Measurements from ENCODE around the gene TRAF3IP1. TPM values are rescaled to one million over a fixed set of nuclear protein-coding genes. Genes with fewer than 3 reads are reported as not detected.
A peak's percentile ranks its signal among the peaks of the same experiment; 100 is the strongest.

TRAF3IP1 gene
- total and polyA plus RNA-seq, 2 of the 13 experiments (the other 11 are each of a cell fraction or from before 2014, with no cell fraction given), result 4.1 to 12.9 TPM

DNA sequence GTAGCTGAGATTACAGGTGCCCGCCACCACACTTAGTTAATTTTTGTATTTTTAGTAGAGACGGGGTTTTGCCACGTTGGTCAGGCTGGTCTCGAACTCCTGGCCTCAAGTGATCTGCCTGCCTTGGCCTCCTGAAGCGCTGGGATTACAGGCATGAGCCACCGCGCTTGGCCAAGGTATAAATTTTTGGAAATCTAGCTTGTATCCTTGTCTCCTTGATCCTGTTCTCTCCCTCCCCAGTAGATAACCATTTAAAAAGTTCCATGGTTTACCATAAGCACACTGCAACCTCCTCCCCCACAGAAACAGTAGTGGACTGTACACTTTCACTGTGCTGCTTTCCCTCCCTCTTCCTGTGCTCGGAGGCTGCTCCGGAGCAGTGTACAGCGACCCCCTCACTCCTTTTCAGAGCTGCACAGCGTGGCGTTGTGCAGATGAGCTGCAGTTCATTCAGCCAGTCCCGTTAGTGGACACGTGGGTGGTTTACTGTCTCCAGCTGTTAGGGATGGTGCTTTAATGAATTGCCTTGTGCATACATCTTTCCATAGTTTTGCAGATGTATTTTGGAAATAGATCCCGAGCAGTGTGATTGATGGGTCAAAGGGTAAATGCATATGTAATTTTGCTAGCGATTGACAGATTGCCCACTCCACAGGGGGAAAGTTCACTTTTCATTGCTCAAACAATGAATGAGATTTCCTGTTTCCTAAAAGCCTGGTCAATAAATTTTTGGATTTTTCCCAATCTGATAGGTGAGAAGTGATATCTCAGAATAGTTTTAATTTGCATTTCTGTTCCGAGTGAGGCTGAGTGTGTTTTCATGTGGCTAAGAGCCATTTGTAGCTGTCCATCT is 121.2 kb downstream of the TRAF3IP1 start (continued):
- TF ChIP-seq ZNF569 (CRISPR knock-in tag; IDR thresholded peaks at IDR 0.05; ENCODE audit: borderline replicate concordance), result 0 out of 2 replicates have a peak, but pooled peaks have one; percentile 44
- peak; percentile 92 for TF ChIP-seq ARNTL (CRISPR knock-in tag; IDR thresholded peaks at IDR 0.05)
- TF ChIP-seq KLF13 (CRISPR knock-in tag; IDR thresholded peaks at IDR 0.05), result peak; percentile 79; the same call in 1 of the 2 replicates
- no peak for TF ChIP-seq SRSF4 (IDR thresholded peaks at IDR 0.05; ENCODE audit: low read depth, low read length, poor library complexity, severe bottlenecking)
- TF ChIP-seq, protein P1, sequence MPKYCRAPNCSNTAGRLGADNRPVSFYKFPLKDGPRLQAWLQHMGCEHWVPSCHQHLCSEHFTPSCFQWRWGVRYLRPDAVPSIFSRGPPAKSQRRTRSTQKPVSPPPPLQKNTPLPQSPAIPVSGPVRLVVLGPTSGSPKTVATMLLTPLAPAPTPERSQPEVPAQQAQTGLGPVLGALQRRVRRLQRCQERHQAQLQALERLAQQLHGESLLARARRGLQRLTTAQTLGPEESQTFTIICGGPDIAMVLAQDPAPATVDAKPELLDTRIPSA (CRISPR knock-in tag; IDR thresholded peaks at IDR 0.05; ENCODE audit: borderline replicate concordance), result no peak
- TF ChIP-seq, protein P2, sequence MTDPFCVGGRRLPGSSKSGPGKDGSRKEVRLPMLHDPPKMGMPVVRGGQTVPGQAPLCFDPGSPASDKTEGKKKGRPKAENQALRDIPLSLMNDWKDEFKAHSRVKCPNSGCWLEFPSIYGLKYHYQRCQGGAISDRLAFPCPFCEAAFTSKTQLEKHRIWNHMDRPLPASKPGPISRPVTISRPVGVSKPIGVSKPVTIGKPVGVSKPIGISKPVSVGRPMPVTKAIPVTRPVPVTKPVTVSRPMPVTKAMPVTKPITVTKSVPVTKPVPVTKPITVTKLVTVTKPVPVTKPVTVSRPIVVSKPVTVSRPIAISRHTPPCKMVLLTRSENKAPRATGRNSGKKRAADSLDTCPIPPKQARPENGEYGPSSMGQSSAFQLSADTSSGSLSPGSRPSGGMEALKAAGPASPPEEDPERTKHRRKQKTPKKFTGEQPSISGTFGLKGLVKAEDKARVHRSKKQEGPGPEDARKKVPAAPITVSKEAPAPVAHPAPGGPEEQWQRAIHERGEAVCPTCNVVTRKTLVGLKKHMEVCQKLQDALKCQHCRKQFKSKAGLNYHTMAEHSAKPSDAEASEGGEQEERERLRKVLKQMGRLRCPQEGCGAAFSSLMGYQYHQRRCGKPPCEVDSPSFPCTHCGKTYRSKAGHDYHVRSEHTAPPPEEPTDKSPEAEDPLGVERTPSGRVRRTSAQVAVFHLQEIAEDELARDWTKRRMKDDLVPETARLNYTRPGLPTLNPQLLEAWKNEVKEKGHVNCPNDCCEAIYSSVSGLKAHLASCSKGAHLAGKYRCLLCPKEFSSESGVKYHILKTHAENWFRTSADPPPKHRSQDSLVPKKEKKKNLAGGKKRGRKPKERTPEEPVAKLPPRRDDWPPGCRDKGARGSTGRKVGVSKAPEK (CRISPR knock-in tag; IDR thresholded peaks at IDR 0.05; ENCODE audit: borderline replicate concordance), result 0 out of 2 replicates have a peak, but pooled peaks have one; percentile 78
- TF ChIP-seq MIER2 (CRISPR knock-in tag; IDR thresholded peaks at IDR 0.05), result peak; percentile 70
- TF ChIP-seq ATF2 (CRISPR knock-in tag; IDR thresholded peaks at IDR 0.05), result peak; percentile 85; the same call in 1 of the 2 replicates
- TF ChIP-seq ZNF354B (CRISPR knock-in tag; IDR thresholded peaks at IDR 0.05), result no peak
- TF ChIP-seq ZNF362 (CRISPR knock-in tag; IDR thresholded peaks at IDR 0.05; ENCODE audit: borderline replicate concordance), result no peak; the same call in 1 of the 2 replicates
- peak; percentile 68 for TF ChIP-seq RARA (CRISPR knock-in tag; IDR thresholded peaks at IDR 0.05)
- 0 out of 2 replicates have a peak, but pooled peaks have one; percentile 9 for TF ChIP-seq NFYB (CRISPR knock-in tag; IDR thresholded peaks at IDR 0.05)
- peak; percentile 72; the same call in 1 of the 2 replicates for TF ChIP-seq ZNF605 (CRISPR knock-in tag; IDR thresholded peaks at IDR 0.05)
- no peak for TF ChIP-seq ZZZ3 (CRISPR knock-in tag; IDR thresholded peaks at IDR 0.05; ENCODE audit: borderline replicate concordance)
- TF ChIP-seq ZNF644 (CRISPR knock-in tag; IDR thresholded peaks at IDR 0.05; ENCODE audit: low read depth), result 0 out of 2 replicates have a peak, but pooled peaks have one; percentile 15
- TF ChIP-seq ZNF652 (CRISPR knock-in tag; IDR thresholded peaks at IDR 0.05; ENCODE audit: borderline replicate concordance, low read depth), result peak; percentile 10; the same call in 1 of the 2 replicates
- TF ChIP-seq ZSCAN20 (CRISPR knock-in tag; IDR thresholded peaks at IDR 0.05; ENCODE audit: borderline replicate concordance), result no peak; the same call in 1 of the 2 replicates
- peak in 1 of 2 experiments; percentile 75; a peak in 1 of 4 replicates for TF ChIP-seq EP300 (IDR thresholded peaks at IDR 0.05; ENCODE audit: low read depth in 2 of 2, low read length in 2 of 2)
- 0 out of 2 replicates have a peak, but pooled peaks have one; percentile 32 for TF ChIP-seq EP300 (CRISPR knock-in tag; IDR thresholded peaks at IDR 0.05; ENCODE audit: borderline replicate concordance)
- TF ChIP-seq, protein P3, sequence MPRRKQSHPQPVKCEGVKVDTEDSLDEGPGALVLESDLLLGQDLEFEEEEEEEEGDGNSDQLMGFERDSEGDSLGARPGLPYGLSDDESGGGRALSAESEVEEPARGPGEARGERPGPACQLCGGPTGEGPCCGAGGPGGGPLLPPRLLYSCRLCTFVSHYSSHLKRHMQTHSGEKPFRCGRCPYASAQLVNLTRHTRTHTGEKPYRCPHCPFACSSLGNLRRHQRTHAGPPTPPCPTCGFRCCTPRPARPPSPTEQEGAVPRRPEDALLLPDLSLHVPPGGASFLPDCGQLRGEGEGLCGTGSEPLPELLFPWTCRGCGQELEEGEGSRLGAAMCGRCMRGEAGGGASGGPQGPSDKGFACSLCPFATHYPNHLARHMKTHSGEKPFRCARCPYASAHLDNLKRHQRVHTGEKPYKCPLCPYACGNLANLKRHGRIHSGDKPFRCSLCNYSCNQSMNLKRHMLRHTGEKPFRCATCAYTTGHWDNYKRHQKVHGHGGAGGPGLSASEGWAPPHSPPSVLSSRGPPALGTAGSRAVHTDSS (CRISPR knock-in tag; conservative IDR thresholded peaks at IDR 0.05), result no peak
- TF ChIP-seq ZNF792 (CRISPR knock-in tag; IDR thresholded peaks at IDR 0.05), result peak; percentile 95
